ENCODE measurements around the gene ALOX15B. TPM values are rescaled to one million over a fixed set of nuclear protein-coding genes. Genes with fewer than 3 reads are reported as not detected.

Gene ALOX15B
- total and polyA plus RNA-seq, 2 of the 13 experiments (the other 11 are each of a cell fraction or from before 2014, with no cell fraction given): not detected

DNA sequence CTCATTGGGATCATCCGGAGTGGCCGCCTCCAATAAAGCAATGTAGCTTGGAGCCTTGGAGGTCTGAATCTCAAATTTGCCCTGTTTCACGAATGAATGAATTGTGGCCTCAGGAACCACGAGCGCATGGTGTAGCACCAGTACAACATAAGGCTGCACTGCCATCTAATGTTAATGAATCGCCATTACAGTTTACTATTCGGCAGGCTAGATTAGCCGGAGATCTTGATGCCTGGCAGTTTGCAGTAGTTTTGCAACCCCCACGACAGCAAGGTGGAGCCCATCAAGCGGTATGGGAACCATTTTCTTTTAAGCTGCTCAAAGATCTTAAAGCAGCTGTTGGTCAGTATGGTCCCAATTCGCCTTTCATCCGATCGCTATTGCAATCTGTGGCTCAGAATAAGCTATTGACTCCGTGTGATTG, 18.8 kb downstream of the ALOX15B start (continued):
- TF ChIP-seq SUZ12 (IDR thresholded peaks at IDR 0.05; ENCODE audit: low read depth, low read length) (no peak), ZNF513 (CRISPR knock-in tag; conservative IDR thresholded peaks at IDR 0.05) (0 out of 2 replicates have a peak, but pooled peaks have one; percentile 59), ATAD3A (CRISPR knock-in tag; IDR thresholded peaks at IDR 0.05) (no peak), MYC (CRISPR knock-in tag; IDR thresholded peaks at IDR 0.05; ENCODE audit: borderline replicate concordance) (peak; percentile 29; the same call in 1 of the 2 replicates), ZMAT3 (CRISPR knock-in tag; conservative IDR thresholded peaks at IDR 0.05) (no peak), ZNF296 (CRISPR knock-in tag; conservative IDR thresholded peaks at IDR 0.05) (no peak), SP2 (CRISPR knock-in tag; IDR thresholded peaks at IDR 0.05) (no peak), YEATS4 (CRISPR knock-in tag; IDR thresholded peaks at IDR 0.05; ENCODE audit: borderline replicate concordance) (no peak), AGO2 (optimal IDR thresholded peaks at IDR 0.05; ENCODE audit: low read depth, low read length) (no peak), ZNF816 (CRISPR knock-in tag; IDR thresholded peaks at IDR 0.05; ENCODE audit: borderline replicate concordance) (peak; percentile 94; the same call in 1 of the 2 replicates), CHCHD3 (CRISPR knock-in tag; IDR thresholded peaks at IDR 0.05) (no peak), MTA3 (CRISPR knock-in tag; IDR thresholded peaks at IDR 0.05) (no peak), KMT2B (CRISPR knock-in tag; IDR thresholded peaks at IDR 0.05) (no peak), ZNF317 (CRISPR knock-in tag; IDR thresholded peaks at IDR 0.05) (0 out of 2 replicates have a peak, but pooled peaks have one; percentile 37), MATR3 (CRISPR knock-in tag; IDR thresholded peaks at IDR 0.05) (no peak), CBX2 (IDR thresholded peaks at IDR 0.05; ENCODE audit: low read depth, low read length) (no peak), CBX2 (CRISPR knock-in tag; IDR thresholded peaks at IDR 0.05; ENCODE audit: low read depth) (no peak), ZNF282 (IDR thresholded peaks at IDR 0.05; ENCODE audit: partially characterized antibody) (no peak), ETV5 (CRISPR knock-in tag; IDR thresholded peaks at IDR 0.05; ENCODE audit: borderline replicate concordance) (no peak), ZNF747 (CRISPR knock-in tag; IDR thresholded peaks at IDR 0.05; ENCODE audit: borderline replicate concordance) (no peak), HBP1 (CRISPR knock-in tag; IDR thresholded peaks at IDR 0.05; ENCODE audit: low read depth) (peak; percentile 95), CREB1 (IDR thresholded peaks at IDR 0.05) (no peak), CREB1 (CRISPR knock-in tag; IDR thresholded peaks at IDR 0.05) (0 out of 2 replicates have a peak, but pooled peaks have one; percentile 34)
- TF ChIP-seq, protein P1, sequence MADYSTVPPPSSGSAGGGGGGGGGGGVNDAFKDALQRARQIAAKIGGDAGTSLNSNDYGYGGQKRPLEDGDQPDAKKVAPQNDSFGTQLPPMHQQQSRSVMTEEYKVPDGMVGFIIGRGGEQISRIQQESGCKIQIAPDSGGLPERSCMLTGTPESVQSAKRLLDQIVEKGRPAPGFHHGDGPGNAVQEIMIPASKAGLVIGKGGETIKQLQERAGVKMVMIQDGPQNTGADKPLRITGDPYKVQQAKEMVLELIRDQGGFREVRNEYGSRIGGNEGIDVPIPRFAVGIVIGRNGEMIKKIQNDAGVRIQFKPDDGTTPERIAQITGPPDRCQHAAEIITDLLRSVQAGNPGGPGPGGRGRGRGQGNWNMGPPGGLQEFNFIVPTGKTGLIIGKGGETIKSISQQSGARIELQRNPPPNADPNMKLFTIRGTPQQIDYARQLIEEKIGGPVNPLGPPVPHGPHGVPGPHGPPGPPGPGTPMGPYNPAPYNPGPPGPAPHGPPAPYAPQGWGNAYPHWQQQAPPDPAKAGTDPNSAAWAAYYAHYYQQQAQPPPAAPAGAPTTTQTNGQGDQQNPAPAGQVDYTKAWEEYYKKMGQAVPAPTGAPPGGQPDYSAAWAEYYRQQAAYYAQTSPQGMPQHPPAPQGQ (CRISPR knock-in tag; IDR thresholded peaks at IDR 0.05; ENCODE audit: borderline replicate concordance): no peak
- TF ChIP-seq, protein P2, sequence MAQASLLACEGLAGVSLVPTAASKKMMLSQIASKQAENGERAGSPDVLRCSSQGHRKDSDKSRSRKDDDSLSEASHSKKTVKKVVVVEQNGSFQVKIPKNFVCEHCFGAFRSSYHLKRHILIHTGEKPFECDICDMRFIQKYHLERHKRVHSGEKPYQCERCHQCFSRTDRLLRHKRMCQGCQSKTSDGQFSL (CRISPR knock-in tag; IDR thresholded peaks at IDR 0.05): no peak
- TF ChIP-seq, protein P3, sequence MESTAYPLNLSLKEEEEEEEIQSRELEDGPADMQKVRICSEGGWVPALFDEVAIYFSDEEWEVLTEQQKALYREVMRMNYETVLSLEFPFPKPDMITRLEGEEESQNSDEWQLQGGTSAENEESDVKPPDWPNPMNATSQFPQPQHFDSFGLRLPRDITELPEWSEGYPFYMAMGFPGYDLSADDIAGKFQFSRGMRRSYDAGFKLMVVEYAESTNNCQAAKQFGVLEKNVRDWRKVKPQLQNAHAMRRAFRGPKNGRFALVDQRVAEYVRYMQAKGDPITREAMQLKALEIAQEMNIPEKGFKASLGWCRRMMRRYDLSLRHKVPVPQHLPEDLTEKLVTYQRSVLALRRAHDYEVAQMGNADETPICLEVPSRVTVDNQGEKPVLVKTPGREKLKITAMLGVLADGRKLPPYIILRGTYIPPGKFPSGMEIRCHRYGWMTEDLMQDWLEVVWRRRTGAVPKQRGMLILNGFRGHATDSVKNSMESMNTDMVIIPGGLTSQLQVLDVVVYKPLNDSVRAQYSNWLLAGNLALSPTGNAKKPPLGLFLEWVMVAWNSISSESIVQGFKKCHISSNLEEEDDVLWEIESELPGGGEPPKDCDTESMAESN (CRISPR knock-in tag; conservative IDR thresholded peaks at IDR 0.05): no peak
